Upper lobe of left lung (tissue), 6 donors: ENCODE results near the gene COG3. TPM values are rescaled to one million over a fixed set of nuclear protein-coding genes. Genes with fewer than 3 reads are reported as not detected.
A peak's percentile ranks its signal among the peaks of the same experiment; 100 is the strongest.

ENCODE experiments used
- ATAC-seq, 2 donors: fragments of 200-7000 bp; cut with Tn5 transposase; one replicate each; pipeline ENCODE4 v1.9.1; 2022; ENCODE audit warnings: mild to moderate bottlenecking in 2 of 2, moderate library complexity in 2 of 2; ENCODE audit not compliant: low FRiP score in 2 of 2
- DNase-seq, 2 donors: peaks; one replicate each; pipeline ENCODE4 v3.0.0-alpha.2; 2019 to 2020
- H3K27ac ChIP-seq, 4 donors: fragments of 200-600 bp; sonication (generic); one replicate each; pipeline ENCODE4 v1.5.1; 2016 to 2019
- H3K27me3 ChIP-seq, 4 donors: fragments of 200-600 bp; sonication (generic); one replicate each; pipeline ENCODE4 v1.5.1; 2017 to 2019
- H3K36me3 ChIP-seq, 4 donors: fragments of 200-600 bp; sonication (generic); one replicate each; pipeline ENCODE4 v1.5.1; 2016 to 2019
- H3K4me1 ChIP-seq, 4 donors: fragments of 200-600 bp; sonication (generic); one replicate each; pipeline ENCODE4 v1.5.1; 2018 to 2019
- H3K4me3 ChIP-seq, 4 donors: fragments of 200-600 bp; sonication (generic); one replicate each; pipeline ENCODE4 v1.5.1; 2017 to 2019; ENCODE audit warnings: mild to moderate bottlenecking in 2 of 4, moderate library complexity in 1 of 4
- H3K9me3 ChIP-seq, 4 donors: fragments of 200-600 bp; sonication (generic); one replicate each; pipeline ENCODE4 v1.5.1; 2018 to 2019
- CTCF ChIP-seq, 6 experiments: fragments of 450-650 bp in 4 of 6; fragments of 200-600 bp in 2 of 6; sonication (generic) in 2 of 6; IDR thresholded peaks; one replicate each; pipeline ENCODE4 v1.5.1; 2016 to 2019; ENCODE audit warnings: antibody characterized with exemption in 6 of 6
- EP300 ChIP-seq, 4 donors: sonication (generic); formaldehyde crosslinking; IDR thresholded peaks; one replicate each; pipeline ENCODE4 v1.5.1; 2017; ENCODE audit warnings: antibody characterized with exemption in 4 of 4, control low read depth in 2 of 4
- POLR2A ChIP-seq, 4 donors: fragments of 450-650 bp; IDR thresholded peaks; one replicate each; pipeline ENCODE4 v1.5.1; 2016 to 2017; ENCODE audit warnings: antibody characterized with exemption in 4 of 4, mild to moderate bottlenecking in 2 of 4
- POLR2AphosphoS5 ChIP-seq, 2 donors: sonication (generic); formaldehyde crosslinking; IDR thresholded peaks; one replicate each; pipeline ENCODE4 v1.5.1; 2017; ENCODE audit warnings: antibody characterized with exemption in 2 of 2
- WGBS, 2 donors: methylation state at CpG; one replicate each; pipeline ENCODE4 v1.1.5; 2017 to 2018; 5-methylcytosine and 5-hydroxymethylcytosine counted together
- total RNA-seq, 6 donors: library from RNA; depleted of rRNA in 4 of 6; stranded (reverse); fragments of >200 nt in 4 of 6; gene quantifications; one replicate each; pipeline versions ENCODE4 v1.1.0 to v1.2.1, GENCODE V29; 2016 to 2021
- donor health status: DM: no; HTN: no; CAD: no; lungs with moderate emphysema.
- donor health status: DM: no; HTN: yes; CAD: no; lungs with severe emphysema.

Gene COG3
- total RNA-seq, 6 donors from 2014 or later: 20.5 to 48.2 (median 38.8) TPM

GRCh38 chr13:45481688-45482087 is 16.9 kb downstream of the COG3 start:
- H3K27ac ChIP-seq: no peak overlapping the region
- no peaks in the 10 kb centered on the region for H3K4me1 ChIP-seq
- 66 to 74% methylated on average over 1 of the region's 1 CpG for WGBS, 2 donors
- no peak for ATAC-seq
- no peaks in the 10 kb centered on the region for H3K9me3 ChIP-seq
- no peak overlapping the region for H3K4me3 ChIP-seq
- TF ChIP-seq CTCF (IDR thresholded peaks at IDR 0.05) (no peak), POLR2A (IDR thresholded peaks at IDR 0.05) (no peak), EP300 (IDR thresholded peaks at IDR 0.05) (no peak), POLR2AphosphoS5 (IDR thresholded peaks at IDR 0.05) (no peak)
- no peak for DNase-seq
- no peaks in the 10 kb centered on the region for H3K27me3 ChIP-seq
- peaks cover 4 to 66% (median 10%) of the 10 kb centered on the region in 4 donors for H3K36me3 ChIP-seq

GRCh38 chr13:45482571-45483173 is 17.9 kb downstream of the COG3 start:
- Histone ChIP-seq H3K36me3 (peaks cover 9 to 66% (median 16%) of the 10 kb centered on the region in 4 donors), H3K9me3 (no peaks in the 10 kb centered on the region), H3K27me3 (no peaks in the 10 kb centered on the region), H3K27ac (no peak overlapping the region), H3K4me3 (no peak overlapping the region), H3K4me1 (no peaks in the 10 kb centered on the region)
- ATAC-seq (no peak), DNase-seq (no peak)
- WGBS, 2 donors: 41 to 55% methylated on average over 3 of the region's 3 CpGs
- TF ChIP-seq POLR2A (IDR thresholded peaks at IDR 0.05) (no peak), EP300 (IDR thresholded peaks at IDR 0.05) (no peak), POLR2AphosphoS5 (IDR thresholded peaks at IDR 0.05) (no peak), CTCF (IDR thresholded peaks at IDR 0.05) (no peak)

GRCh38 chr13:45487604-45488003 is 22.9 kb downstream of the COG3 start:
- no peak for TF ChIP-seq EP300 (IDR thresholded peaks at IDR 0.05)
- Histone ChIP-seq H3K27ac (no peak overlapping the region), H3K4me1 (no peaks in the 10 kb centered on the region), H3K27me3 (no peaks in the 10 kb centered on the region), H3K36me3 (peaks cover 9 to 64% (median 23%) of the 10 kb centered on the region in 4 donors), H3K9me3 (no peaks in the 10 kb centered on the region), H3K4me3 (no peak overlapping the region)
- ATAC-seq (no peak), DNase-seq (no peak)
- WGBS, 2 donors: 100% methylated on average over 1 of the region's 1 CpG

GRCh38 chr13:45490068-45490467 is 25.3 kb downstream of the COG3 start:
- Histone ChIP-seq H3K4me3 (no peak overlapping the region), H3K27me3 (no peaks in the 10 kb centered on the region), H3K4me1 (no peaks in the 10 kb centered on the region), H3K9me3 (no peaks in the 10 kb centered on the region), H3K27ac (no peak overlapping the region), H3K36me3 (peaks cover 4 to 72% (median 24%) of the 10 kb centered on the region in 4 donors)
- peak in 1 of 6 experiments; percentile 15 for TF ChIP-seq CTCF (IDR thresholded peaks at IDR 0.05)
- TF ChIP-seq POLR2AphosphoS5 (IDR thresholded peaks at IDR 0.05): no peak
- DNase-seq: no peak
- 86 to 100% methylated on average over 1 of the region's 1 CpG for WGBS, 2 donors
- ATAC-seq: no peak

DNA sequence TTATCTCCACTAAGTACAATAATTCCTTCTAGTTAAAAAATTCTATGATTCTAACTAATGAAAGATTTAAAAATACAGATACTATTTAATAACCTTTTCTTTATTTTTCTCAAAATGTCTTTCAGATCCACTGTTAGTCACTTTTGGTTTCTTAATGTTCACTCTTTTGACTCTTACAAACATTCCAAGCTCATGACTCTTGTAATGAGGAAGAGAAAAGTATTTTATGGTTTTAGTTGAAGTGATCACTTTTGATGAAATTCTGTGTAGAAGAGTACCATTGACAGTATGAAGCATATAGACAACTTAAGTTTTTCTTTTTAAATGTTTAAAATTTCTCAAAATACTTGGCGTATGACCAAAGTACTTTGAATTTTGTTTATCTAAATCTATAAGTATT is 27.8 kb downstream of the COG3 start:
- TF ChIP-seq POLR2A (IDR thresholded peaks at IDR 0.05) (no peak), CTCF (IDR thresholded peaks at IDR 0.05) (no peak), EP300 (IDR thresholded peaks at IDR 0.05) (no peak), POLR2AphosphoS5 (IDR thresholded peaks at IDR 0.05) (no peak)
- Histone ChIP-seq H3K27ac (no peak overlapping the region), H3K27me3 (no peaks in the 10 kb centered on the region), H3K4me1 (no peaks in the 10 kb centered on the region), H3K9me3 (no peaks in the 10 kb centered on the region), H3K36me3 (peaks cover 0 to 82% (median 37%) of the 10 kb centered on the region in 4 donors), H3K4me3 (no peak overlapping the region)
- WGBS, 2 donors: 95% methylated on average over 1 of the region's 1 CpG
- no peak for DNase-seq
- no peak for ATAC-seq
